Measurements from ENCODE around the gene KRT12. TPM values are rescaled to one million over a fixed set of nuclear protein-coding genes. Genes with fewer than 3 reads are reported as not detected.

KRT12 gene
- total and polyA plus RNA-seq, 9 of the 15 experiments (the other 6 are each of a cell fraction or from before 2014, with no cell fraction given), result 0.18 to 7.0 (median 2.2) TPM

DNA sequence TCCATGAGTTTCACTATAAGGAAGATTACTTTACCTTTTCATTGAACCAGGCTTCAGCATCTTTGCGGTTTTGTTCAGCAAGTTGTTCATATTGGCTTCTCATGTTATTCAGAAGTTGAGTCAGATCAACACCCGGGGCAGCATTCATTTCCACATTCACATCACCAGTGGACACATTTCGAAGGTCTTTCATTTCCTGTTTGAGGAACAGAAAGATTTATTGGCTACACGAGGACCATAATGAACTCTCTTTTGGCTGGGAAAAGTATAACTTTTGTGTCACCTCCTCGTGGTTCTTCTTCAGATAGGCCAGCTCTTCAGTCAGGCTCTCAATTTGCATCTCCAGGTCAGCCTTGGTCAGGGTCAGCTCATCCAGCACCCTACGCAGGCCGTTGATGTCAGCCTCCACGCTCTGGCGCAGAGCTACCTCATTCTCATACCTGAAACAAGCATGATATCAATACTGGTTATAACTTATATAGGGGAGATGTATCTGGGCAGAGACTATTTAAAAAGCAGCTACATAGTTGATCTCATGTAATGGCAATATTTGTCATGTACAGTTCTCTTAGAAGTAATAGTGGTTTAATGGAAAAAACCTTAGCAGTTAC is 46.7 kb downstream of the KRT12 start (continued):
- TF ChIP-seq, protein P1, sequence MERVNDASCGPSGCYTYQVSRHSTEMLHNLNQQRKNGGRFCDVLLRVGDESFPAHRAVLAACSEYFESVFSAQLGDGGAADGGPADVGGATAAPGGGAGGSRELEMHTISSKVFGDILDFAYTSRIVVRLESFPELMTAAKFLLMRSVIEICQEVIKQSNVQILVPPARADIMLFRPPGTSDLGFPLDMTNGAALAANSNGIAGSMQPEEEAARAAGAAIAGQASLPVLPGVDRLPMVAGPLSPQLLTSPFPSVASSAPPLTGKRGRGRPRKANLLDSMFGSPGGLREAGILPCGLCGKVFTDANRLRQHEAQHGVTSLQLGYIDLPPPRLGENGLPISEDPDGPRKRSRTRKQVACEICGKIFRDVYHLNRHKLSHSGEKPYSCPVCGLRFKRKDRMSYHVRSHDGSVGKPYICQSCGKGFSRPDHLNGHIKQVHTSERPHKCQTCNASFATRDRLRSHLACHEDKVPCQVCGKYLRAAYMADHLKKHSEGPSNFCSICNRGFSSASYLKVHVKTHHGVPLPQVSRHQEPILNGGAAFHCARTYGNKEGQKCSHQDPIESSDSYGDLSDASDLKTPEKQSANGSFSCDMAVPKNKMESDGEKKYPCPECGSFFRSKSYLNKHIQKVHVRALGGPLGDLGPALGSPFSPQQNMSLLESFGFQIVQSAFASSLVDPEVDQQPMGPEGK (CRISPR knock-in tag; IDR thresholded peaks at IDR 0.05; ENCODE audit: borderline replicate concordance), result no peak
- TF ChIP-seq YBX1 (IDR thresholded peaks at IDR 0.05) (no peak), KDM5B (IDR thresholded peaks at IDR 0.05; ENCODE audit: insufficient replicate concordance, low read depth, low read length) (no peak), KDM1A (IDR thresholded peaks at IDR 0.05) (no peak), XRCC4 (IDR thresholded peaks at IDR 0.05; ENCODE audit: extremely low read depth, insufficient read depth, insufficient read length) (no peak), L3MBTL2 (IDR thresholded peaks at IDR 0.05) (peak; percentile 51; the same call in 1 of the 2 replicates), POLR2G (IDR thresholded peaks at IDR 0.05; ENCODE audit: low read depth, low read length) (no peak), NRF1 (conservative IDR thresholded peaks at IDR 0.05 in 1 of 2, IDR thresholded peaks at IDR 0.05 in 1 of 2) (peak; percentile 63; a peak in 3 of 4 replicates), ZNF175 (CRISPR knock-in tag; IDR thresholded peaks at IDR 0.05; ENCODE audit: low read depth) (peak; percentile 20; the same call in 1 of the 2 replicates), HMG20B (CRISPR knock-in tag; IDR thresholded peaks at IDR 0.05) (no peak), SMAD4 (CRISPR knock-in tag; conservative IDR thresholded peaks at IDR 0.05) (0 out of 2 replicates have a peak, but pooled peaks have one; percentile 30), SPI1 (IDR thresholded peaks at IDR 0.05; ENCODE audit: borderline replicate concordance, low read depth, low read length) (0 out of 2 replicates have a peak, but pooled peaks have one; percentile 25), ZNF263 (CRISPR knock-in tag; IDR thresholded peaks at IDR 0.05; ENCODE audit: borderline replicate concordance) (no peak), FOXA3 (CRISPR knock-in tag; conservative IDR thresholded peaks at IDR 0.05 in 1 of 2, IDR thresholded peaks at IDR 0.05 in 1 of 2) (0 out of 4 replicates have a peak, but pooled peaks of 1 of the 2 experiments have one; percentile 17), ETV1 (tag; conservative IDR thresholded peaks at IDR 0.05; ENCODE audit: low read depth) (peak; percentile 32), TRIM28 (IDR thresholded peaks at IDR 0.05) (no peak), SREBF2 (CRISPR knock-in tag; IDR thresholded peaks at IDR 0.05) (no peak), EP400 (IDR thresholded peaks at IDR 0.05) (peak; percentile 13; the same call in 1 of the 2 replicates), DMBX1 (CRISPR knock-in tag; IDR thresholded peaks at IDR 0.05; ENCODE audit: borderline replicate concordance) (peak; percentile 35; the same call in 1 of the 2 replicates), ZSCAN29 (IDR thresholded peaks at IDR 0.05) (no peak), MYBL2 (IDR thresholded peaks at IDR 0.05; ENCODE audit: low read depth) (no peak), MYBL2 (CRISPR knock-in tag; IDR thresholded peaks at IDR 0.05; ENCODE audit: borderline replicate concordance) (no peak), NR2C1 (IDR thresholded peaks at IDR 0.05) (no peak), NR2C1 (tag; IDR thresholded peaks at IDR 0.05) (0 out of 2 replicates have a peak, but pooled peaks have one; percentile 48)
- TF ChIP-seq, protein P2, sequence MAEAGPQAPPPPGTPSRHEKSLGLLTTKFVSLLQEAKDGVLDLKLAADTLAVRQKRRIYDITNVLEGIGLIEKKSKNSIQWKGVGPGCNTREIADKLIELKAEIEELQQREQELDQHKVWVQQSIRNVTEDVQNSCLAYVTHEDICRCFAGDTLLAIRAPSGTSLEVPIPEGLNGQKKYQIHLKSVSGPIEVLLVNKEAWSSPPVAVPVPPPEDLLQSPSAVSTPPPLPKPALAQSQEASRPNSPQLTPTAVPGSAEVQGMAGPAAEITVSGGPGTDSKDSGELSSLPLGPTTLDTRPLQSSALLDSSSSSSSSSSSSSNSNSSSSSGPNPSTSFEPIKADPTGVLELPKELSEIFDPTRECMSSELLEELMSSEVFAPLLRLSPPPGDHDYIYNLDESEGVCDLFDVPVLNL (CRISPR knock-in tag; IDR thresholded peaks at IDR 0.05; ENCODE audit: low read depth), result no peak
- TF ChIP-seq, protein P3, sequence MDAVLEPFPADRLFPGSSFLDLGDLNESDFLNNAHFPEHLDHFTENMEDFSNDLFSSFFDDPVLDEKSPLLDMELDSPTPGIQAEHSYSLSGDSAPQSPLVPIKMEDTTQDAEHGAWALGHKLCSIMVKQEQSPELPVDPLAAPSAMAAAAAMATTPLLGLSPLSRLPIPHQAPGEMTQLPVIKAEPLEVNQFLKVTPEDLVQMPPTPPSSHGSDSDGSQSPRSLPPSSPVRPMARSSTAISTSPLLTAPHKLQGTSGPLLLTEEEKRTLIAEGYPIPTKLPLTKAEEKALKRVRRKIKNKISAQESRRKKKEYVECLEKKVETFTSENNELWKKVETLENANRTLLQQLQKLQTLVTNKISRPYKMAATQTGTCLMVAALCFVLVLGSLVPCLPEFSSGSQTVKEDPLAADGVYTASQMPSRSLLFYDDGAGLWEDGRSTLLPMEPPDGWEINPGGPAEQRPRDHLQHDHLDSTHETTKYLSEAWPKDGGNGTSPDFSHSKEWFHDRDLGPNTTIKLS (IDR thresholded peaks at IDR 0.05; ENCODE audit: borderline replicate concordance, low read depth), result no peak
